Ishikawa (cell line): ENCODE data around the gene CCDC32.

Source experiments
- CEBPB ChIP-seq: IDR thresholded peaks from 2 replicates; pipeline ENCODE4 v1.6.1; 2012
- CREB1 ChIP-seq: IDR thresholded peaks from 2 replicates; pipeline ENCODE4 v1.6.1; 2012; ENCODE audit warnings: low read depth
- EGR1 ChIP-seq: IDR thresholded peaks from 2 replicates; pipeline ENCODE4 v1.6.1; 2012
- EP300 ChIP-seq: IDR thresholded peaks from 2 replicates; pipeline ENCODE4 v1.6.1; 2012; ENCODE audit warnings: borderline replicate concordance
- FOXM1 ChIP-seq: IDR thresholded peaks from 2 replicates; pipeline ENCODE4 v1.6.1; 2012; ENCODE audit warnings: low read depth, borderline replicate concordance
- MAX ChIP-seq: IDR thresholded peaks from 2 replicates; pipeline ENCODE4 v1.6.1; 2012
- NFIC ChIP-seq: IDR thresholded peaks from 2 replicates; pipeline ENCODE4 v1.6.1; 2012
- RAD21 ChIP-seq: IDR thresholded peaks from 2 replicates; pipeline ENCODE4 v1.6.1; 2012; ENCODE audit warnings: low read depth
- REST ChIP-seq: IDR thresholded peaks from 2 replicates; pipeline ENCODE4 v1.6.1; 2012; ENCODE audit warnings: low read depth, mild to moderate bottlenecking
- TAF1 ChIP-seq: IDR thresholded peaks from 2 replicates; pipeline ENCODE4 v1.6.1; 2012; ENCODE audit warnings: low read depth, mild to moderate bottlenecking
- TCF12 ChIP-seq: IDR thresholded peaks from 2 replicates; pipeline ENCODE4 v1.6.1; 2012; ENCODE audit warnings: low read depth
- TEAD4 ChIP-seq: IDR thresholded peaks from 2 replicates; pipeline ENCODE4 v1.6.1; 2012
- USF1 ChIP-seq: IDR thresholded peaks from 2 replicates; pipeline ENCODE4 v1.6.1; 2012
- YY1 ChIP-seq: IDR thresholded peaks from 2 replicates; pipeline ENCODE4 v1.6.1; 2012; ENCODE audit warnings: low read depth
- ZBTB7A ChIP-seq: IDR thresholded peaks from 2 replicates; pipeline ENCODE4 v1.6.1; 2012; ENCODE audit warnings: low read depth

CCDC32 gene

GRCh38 chr15:40597024-40597423, 32.2 kb upstream of the CCDC32 start:
- no peak for TF ChIP-seq NFIC
- TF ChIP-seq USF1: no peak

- no peak for TF ChIP-seq RAD21
- no peak for TF ChIP-seq REST
- no peak for TF ChIP-seq USF1
These were observed 30.9 kb upstream of the CCDC32 start for GRCh38 chr15:40595773-40596172.

- TF ChIP-seq NFIC: no peak
- TF ChIP-seq EP300: no peak
- no peak for TF ChIP-seq CREB1
- no peak for TF ChIP-seq CEBPB
These were observed 30.4 kb upstream of the CCDC32 start for GRCh38 chr15:40595219-40595618.

- TF ChIP-seq ZBTB7A (peak; percentile 73; the same call in 1 of the 2 replicates), TCF12 (no peak)
These were observed 29.6 kb upstream of the CCDC32 start for GRCh38 chr15:40594429-40594836.

- TF ChIP-seq CREB1 (peak; percentile 72), EGR1 (peak; percentile 88), ZBTB7A (peak; percentile 55; the same call in 1 of the 2 replicates), CEBPB (peak; percentile 99), REST (no peak), TAF1 (peak; percentile 49), TEAD4 (peak; percentile 98), USF1 (peak; percentile 10; the same call in 1 of the 2 replicates), EP300 (peak; percentile 27; the same call in 1 of the 2 replicates), FOXM1 (peak; percentile 22; the same call in 1 of the 2 replicates), YY1 (peak; percentile 100), RAD21 (no peak), TCF12 (peak; percentile 39; the same call in 1 of the 2 replicates), NFIC (peak; percentile 29), MAX (peak; percentile 74)
These were observed 29.0 kb upstream of the CCDC32 start, which contains the start of gene KNL1 for GRCh38 chr15:40593588-40594428. KNL1 (plus strand) TSS chr15:40594249; CDS start chr15:40602932, 8,683 bp downstream.

GRCh38 chr15:40593165-40593564, 28.3 kb upstream of the CCDC32 start:
- TF ChIP-seq FOXM1: no peak

GRCh38 chr15:40591389-40591788, 26.5 kb upstream of the CCDC32 start:
- TF ChIP-seq RAD21 (no peak), TAF1 (no peak), CREB1 (no peak), REST (no peak), CEBPB (no peak), EP300 (no peak)
